Endothelial cell of umbilical vein (primary cell): Measurements from ENCODE around the gene CDC14B. TPM values are rescaled to one million over a fixed set of nuclear protein-coding genes. Genes with fewer than 3 reads are reported as not detected.

Experiments
- BruUV-seq: library from RNA; stranded (reverse); fragments of 400-500 nt; replicated peaks from 2 replicates; lab custom pipeline; 2021; lab: Mats Ljungman, UMichigan
- CTCF ChIA-PET: fragments of 300-600, 350-600 bp; sonication (Branson Sonifier 250); formaldehyde crosslinking; loops from one replicate; lab custom pipeline; 2021; ENCODE audit warnings: antibody characterized with exemption, inconsistent platforms; lab: Charles Lee
- POLR2A ChIA-PET: fragments of 300-600, 350-600 bp; sonication (Branson Sonifier 250); formaldehyde crosslinking; loops from one replicate; lab custom pipeline; 2021; ENCODE audit warnings: antibody characterized with exemption, inconsistent platforms; lab: Charles Lee
- DNase-seq: peaks from one replicate; pipeline ENCODE4 v3.0.0-alpha.2; 2011; ENCODE audit warnings: low read depth, low spot score
- FAIRE-seq: peaks from 2 replicates; lab custom pipeline; 2011; peaks lifted over from hg19 to GRCh38; lab: Jason Lieb, UNC
- H2AFZ ChIP-seq: 2 replicates; pipeline ENCODE4 v1.6.0; 2012; ENCODE audit warnings: low read depth, low read length, control low read depth, inconsistent platforms
- H3K27ac ChIP-seq: 2 replicates; pipeline ENCODE4 v1.5.1; 2011; ENCODE audit warnings: low read depth, mild to moderate bottlenecking, control low read depth, low read length, moderate library complexity; ENCODE audit not compliant: insufficient read depth
- H3K27me3 ChIP-seq, 2 experiments: 2 replicates each; pipeline versions ENCODE4 v1.6.0 to v1.6.1; 2011; ENCODE audit warnings: low read length in 2 of 2, mixed read lengths in 1 of 2; ENCODE audit not compliant: control insufficient read depth in 2 of 2, insufficient read depth in 2 of 2
- H3K36me3 ChIP-seq, 2 experiments: 2 replicates in 1 of 2; 3 replicates in 1 of 2; pipeline ENCODE4 v1.5.1; 2011; ENCODE audit warnings: low read length in 2 of 2, mild to moderate bottlenecking in 1 of 2, moderate library complexity in 1 of 2; ENCODE audit not compliant: control insufficient read depth in 2 of 2, insufficient read depth in 2 of 2; ENCODE audit errors: extremely low read depth in 1 of 2
- H3K4me1 ChIP-seq: 3 replicates; pipeline ENCODE4 v1.5.1; 2011; ENCODE audit warnings: mild to moderate bottlenecking, low read length; ENCODE audit not compliant: control insufficient read depth, insufficient read depth; ENCODE audit errors: extremely low read depth
- H3K4me2 ChIP-seq: 2 replicates; pipeline ENCODE4 v1.6.1; 2011; ENCODE audit warnings: low read length, control low read depth, mixed read lengths; ENCODE audit not compliant: insufficient read depth
- H3K4me3 ChIP-seq, 3 experiments: fragments of 200-600 bp in 1 of 3; sonication (generic), shearing (Covaris generic) in 1 of 3; replicated peaks in 1 of 3; 2 replicates each; pipeline ENCODE4 v1.5.1; 2011 to 2016; ENCODE audit warnings: control low read depth in 3 of 3, low read length in 3 of 3, mild to moderate bottlenecking in 2 of 3, inconsistent platforms in 1 of 3, low read depth in 1 of 3, moderate library complexity in 1 of 3; ENCODE audit not compliant: insufficient read depth in 1 of 3
- H3K79me2 ChIP-seq: 2 replicates; pipeline ENCODE4 v1.6.0; 2012; ENCODE audit warnings: low read length, inconsistent platforms; ENCODE audit not compliant: control insufficient read depth, insufficient read depth
- H3K9ac ChIP-seq: replicated peaks from 2 replicates; pipeline ENCODE3; 2011; ENCODE audit warnings: low read length, control low read depth; ENCODE audit not compliant: insufficient read depth; ENCODE audit errors: extremely low read depth
- H3K9me1 ChIP-seq: replicated peaks from 3 replicates; pipeline ENCODE4 v1.6.0; 2011; ENCODE audit warnings: mild to moderate bottlenecking, low read length; ENCODE audit not compliant: control insufficient read depth, insufficient read depth; ENCODE audit errors: extremely low read depth
- H3K9me3 ChIP-seq: replicated peaks from 2 replicates; pipeline ENCODE4 v1.5.1; 2012; ENCODE audit warnings: low read length, inconsistent platforms; ENCODE audit not compliant: control insufficient read depth, insufficient read depth
- H4K20me1 ChIP-seq: replicated peaks from 2 replicates; pipeline ENCODE3; 2011; ENCODE audit warnings: mild to moderate bottlenecking, low read length; ENCODE audit not compliant: control insufficient read depth, insufficient read depth; ENCODE audit errors: extremely low read depth
- CTCF ChIP-seq, 2 donors: IDR thresholded peaks; 1 replicate in 1 of 2; 2 replicates in 1 of 2; pipeline ENCODE4 v1.5.1; 2011; ENCODE audit warnings: low read length in 2 of 2, mild to moderate bottlenecking in 2 of 2, moderate library complexity in 2 of 2, control low read depth in 1 of 2, inconsistent platforms in 1 of 2, low read depth in 1 of 2; ENCODE audit not compliant: insufficient read depth in 1 of 2; ENCODE audit errors: extremely low read depth in 1 of 2
- EZH2 ChIP-seq: IDR thresholded peaks from 2 replicates; pipeline ENCODE4 v1.6.1; 2012; ENCODE audit warnings: borderline replicate concordance, low read depth, mild to moderate bottlenecking, moderate library complexity, low read length, inconsistent platforms; ENCODE audit not compliant: severe bottlenecking
- FOS ChIP-seq: IDR thresholded peaks from 2 replicates; pipeline ENCODE4 v1.6.1; 2011; ENCODE audit warnings: mild to moderate bottlenecking, low read length, moderate library complexity, borderline replicate concordance; ENCODE audit not compliant: insufficient read depth
- GATA2 ChIP-seq: IDR thresholded peaks from 2 replicates; pipeline ENCODE4 v1.7.0; 2011; ENCODE audit warnings: low read depth, mild to moderate bottlenecking, moderate library complexity, mixed read lengths, low read length; ENCODE audit not compliant: insufficient read length, insufficient read depth
- MAX ChIP-seq: IDR thresholded peaks from 2 replicates; pipeline ENCODE4 v1.6.1; 2011; ENCODE audit not compliant: insufficient read depth, insufficient read length
- MYC ChIP-seq: IDR thresholded peaks from one replicate; pipeline ENCODE4 v1.6.1; 2011; ENCODE audit warnings: mild to moderate bottlenecking, low read depth, low read length
- POLR2AphosphoS5 ChIP-seq: IDR thresholded peaks from 2 replicates; pipeline ENCODE4 v1.6.1; 2012; ENCODE audit warnings: low read depth, mild to moderate bottlenecking, control low read depth, low read length, moderate library complexity; ENCODE audit not compliant: insufficient read depth
- dilution Hi-C: fragments of 300-500 bp; cut with MboI; formaldehyde crosslinking; loops from one replicate; pipeline ENCODE4 v1.15.0; 2019; ENCODE audit warnings: low sequenced_read_pairs; ENCODE audit not compliant: extremely low pct_ligation_motif_present
- intact Hi-C: fragments of 100-400 bp; cut with micrococcal nuclease; formaldehyde crosslinking; loops from one replicate; pipeline ENCODE4 v1.10.0; 2022
- polyA plus RNA-seq, 4 experiments: library from polyadenylated mRNA; depleted of rRNA in 3 of 4; stranded (reverse) in 3 of 4; unstranded in 1 of 4; fragments of >200 nt; gene quantifications; 2 replicates each; pipeline versions ENCODE4 v1.2.1 to v1.2.3, GENCODE V29; 2011 to 2012; ENCODE audit warnings: missing spikeins in 1 of 4
- total RNA-seq: library from RNA; stranded (reverse); gene quantifications from 2 replicates; pipeline ENCODE4 v1.2.3, GENCODE V29; 2021

The CDC14B gene
- total and polyA plus RNA-seq, 2 donors (not counting 3 experiments of a cell fraction or from before 2014, with no cell fraction given): 0.39 to 0.93 TPM

GRCh38 chr9:96461336-96461735 is 158.3 kb downstream of the CDC14B start:
- H3K4me2 ChIP-seq: no peak overlapping the region
- no peaks in the 10 kb centered on the region for H3K27me3 ChIP-seq
- no peaks in the 10 kb centered on the region for H3K9me3 ChIP-seq
- no peaks in the 10 kb centered on the region for H4K20me1 ChIP-seq
- POLR2A ChIA-PET: no interaction called here
- no peaks in the 10 kb centered on the region for H3K4me1 ChIP-seq
- intact Hi-C loops (no loop called here), dilution Hi-C loops (no loop called here)
- no peak for FAIRE-seq
- no peak for DNase-seq
- TF ChIP-seq EZH2: no peak
- no peak for TF ChIP-seq GATA2
- no peak for TF ChIP-seq MYC
- no peak for TF ChIP-seq POLR2AphosphoS5
- no peak for TF ChIP-seq CTCF (IDR thresholded peaks at IDR 0.05; ENCODE audit: extremely low read depth in 1 of 2, insufficient read depth in 1 of 2, low read depth in 1 of 2, low read length in 2 of 2)
- no peak for TF ChIP-seq MAX
- TF ChIP-seq FOS: no peak
- H3K9ac ChIP-seq: no peak overlapping the region
- no peak overlapping the region for H3K4me3 ChIP-seq
- H3K27ac ChIP-seq: no peak overlapping the region
- no peaks in the 10 kb centered on the region for H3K9me1 ChIP-seq
- no peak overlapping the region for H2AFZ ChIP-seq
- H3K79me2 ChIP-seq: no peaks in the 10 kb centered on the region
- no peaks in the 10 kb centered on the region for H3K36me3 ChIP-seq
- no TSS peak for BruUV-seq
- CTCF ChIA-PET: interaction anchor here (1.2 kb wide), 1 partner anchor 26 kb away, joined by 3 read pairs; no protein-coding TSS in a partner anchor
